Ishikawa (cell line): ENCODE data around the gene DEUP1.

Experiments used
- CEBPB ChIP-seq: IDR thresholded peaks from 2 replicates; pipeline ENCODE4 v1.6.1; 2012
- CREB1 ChIP-seq: IDR thresholded peaks from 2 replicates; pipeline ENCODE4 v1.6.1; 2012; ENCODE audit warnings: low read depth
- EGR1 ChIP-seq: IDR thresholded peaks from 2 replicates; pipeline ENCODE4 v1.6.1; 2012
- EP300 ChIP-seq: IDR thresholded peaks from 2 replicates; pipeline ENCODE4 v1.6.1; 2012; ENCODE audit warnings: borderline replicate concordance
- FOXM1 ChIP-seq: IDR thresholded peaks from 2 replicates; pipeline ENCODE4 v1.6.1; 2012; ENCODE audit warnings: low read depth, borderline replicate concordance
- MAX ChIP-seq: IDR thresholded peaks from 2 replicates; pipeline ENCODE4 v1.6.1; 2012
- NFIC ChIP-seq: IDR thresholded peaks from 2 replicates; pipeline ENCODE4 v1.6.1; 2012
- RAD21 ChIP-seq: IDR thresholded peaks from 2 replicates; pipeline ENCODE4 v1.6.1; 2012; ENCODE audit warnings: low read depth
- TAF1 ChIP-seq: IDR thresholded peaks from 2 replicates; pipeline ENCODE4 v1.6.1; 2012; ENCODE audit warnings: low read depth, mild to moderate bottlenecking
- TCF12 ChIP-seq: IDR thresholded peaks from 2 replicates; pipeline ENCODE4 v1.6.1; 2012; ENCODE audit warnings: low read depth
- TEAD4 ChIP-seq: IDR thresholded peaks from 2 replicates; pipeline ENCODE4 v1.6.1; 2012
- USF1 ChIP-seq: IDR thresholded peaks from 2 replicates; pipeline ENCODE4 v1.6.1; 2012
- YY1 ChIP-seq: IDR thresholded peaks from 2 replicates; pipeline ENCODE4 v1.6.1; 2012; ENCODE audit warnings: low read depth
- ZBTB7A ChIP-seq: IDR thresholded peaks from 2 replicates; pipeline ENCODE4 v1.6.1; 2012; ENCODE audit warnings: low read depth
- TF ChIP-seq, protein P1 (sequence below): IDR thresholded peaks from 2 replicates; pipeline ENCODE4 v1.6.1; 2012; ENCODE audit warnings: low read depth, mild to moderate bottlenecking

The DEUP1 gene

GRCh38 chr11:93319224-93319839 is 11.2 kb upstream of the DEUP1 start:
- TF ChIP-seq RAD21 (no peak), TEAD4 (no peak), YY1 (no peak), CREB1 (no peak), MAX (no peak), ZBTB7A (no peak), TCF12 (no peak), CEBPB (no peak), TAF1 (no peak), EGR1 (no peak), NFIC (no peak), EP300 (no peak), FOXM1 (no peak)

DNA sequence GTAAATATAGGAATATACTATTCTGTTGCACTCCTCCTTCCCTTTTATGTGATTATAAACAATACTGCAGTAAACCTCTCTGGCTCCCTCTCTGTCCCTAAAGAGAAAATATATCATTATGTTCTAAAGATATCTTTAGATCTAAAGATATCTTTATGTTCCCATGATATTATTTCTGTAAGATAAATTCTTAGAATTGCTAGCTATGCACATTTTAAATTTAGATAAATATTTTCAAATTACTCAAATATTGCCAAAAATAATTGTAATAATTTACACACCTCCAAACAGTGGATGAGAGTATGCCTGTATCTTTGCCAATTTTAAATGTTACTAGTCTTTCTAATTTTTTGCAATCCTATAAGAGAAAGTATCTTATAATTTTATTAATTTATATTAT is 10.3 kb upstream of the DEUP1 start:
- TF ChIP-seq NFIC (no peak), CREB1 (no peak), EP300 (no peak), EGR1 (no peak)

GRCh38 chr11:93322207-93322606 is 8.3 kb upstream of the DEUP1 start:
- TF ChIP-seq ZBTB7A = no peak
- TF ChIP-seq FOXM1 = no peak
- no peak for TF ChIP-seq TCF12
- TF ChIP-seq CREB1 = no peak
- TF ChIP-seq TEAD4 = no peak
- no peak for TF ChIP-seq EP300
- no peak for TF ChIP-seq CEBPB

DNA sequence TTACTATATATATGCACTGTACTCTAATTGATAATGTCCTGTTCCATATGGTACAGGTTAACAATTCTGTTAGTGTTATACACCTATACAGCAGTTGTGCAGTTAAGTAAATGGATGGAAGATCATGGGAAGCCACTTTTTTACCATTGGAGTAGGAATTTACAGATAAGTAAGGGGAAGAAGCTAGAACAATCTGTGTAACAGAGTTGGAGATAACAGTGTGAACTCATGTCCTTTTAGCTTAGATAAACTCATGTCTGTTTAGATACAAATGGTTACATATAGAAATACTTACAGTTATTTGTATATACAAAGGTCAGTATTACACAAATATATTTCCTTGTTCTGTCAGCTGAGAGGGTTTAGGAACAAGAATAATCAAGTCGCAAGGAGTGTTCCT is 6.8 kb upstream of the DEUP1 start:
- TF ChIP-seq CEBPB (no peak), MAX (no peak), ZBTB7A (no peak), TAF1 (no peak), EGR1 (no peak), YY1 (no peak), TEAD4 (no peak), FOXM1 (no peak), USF1 (no peak), NFIC (no peak), EP300 (no peak), TCF12 (no peak), RAD21 (no peak), CREB1 (no peak)
- TF ChIP-seq, protein P1, sequence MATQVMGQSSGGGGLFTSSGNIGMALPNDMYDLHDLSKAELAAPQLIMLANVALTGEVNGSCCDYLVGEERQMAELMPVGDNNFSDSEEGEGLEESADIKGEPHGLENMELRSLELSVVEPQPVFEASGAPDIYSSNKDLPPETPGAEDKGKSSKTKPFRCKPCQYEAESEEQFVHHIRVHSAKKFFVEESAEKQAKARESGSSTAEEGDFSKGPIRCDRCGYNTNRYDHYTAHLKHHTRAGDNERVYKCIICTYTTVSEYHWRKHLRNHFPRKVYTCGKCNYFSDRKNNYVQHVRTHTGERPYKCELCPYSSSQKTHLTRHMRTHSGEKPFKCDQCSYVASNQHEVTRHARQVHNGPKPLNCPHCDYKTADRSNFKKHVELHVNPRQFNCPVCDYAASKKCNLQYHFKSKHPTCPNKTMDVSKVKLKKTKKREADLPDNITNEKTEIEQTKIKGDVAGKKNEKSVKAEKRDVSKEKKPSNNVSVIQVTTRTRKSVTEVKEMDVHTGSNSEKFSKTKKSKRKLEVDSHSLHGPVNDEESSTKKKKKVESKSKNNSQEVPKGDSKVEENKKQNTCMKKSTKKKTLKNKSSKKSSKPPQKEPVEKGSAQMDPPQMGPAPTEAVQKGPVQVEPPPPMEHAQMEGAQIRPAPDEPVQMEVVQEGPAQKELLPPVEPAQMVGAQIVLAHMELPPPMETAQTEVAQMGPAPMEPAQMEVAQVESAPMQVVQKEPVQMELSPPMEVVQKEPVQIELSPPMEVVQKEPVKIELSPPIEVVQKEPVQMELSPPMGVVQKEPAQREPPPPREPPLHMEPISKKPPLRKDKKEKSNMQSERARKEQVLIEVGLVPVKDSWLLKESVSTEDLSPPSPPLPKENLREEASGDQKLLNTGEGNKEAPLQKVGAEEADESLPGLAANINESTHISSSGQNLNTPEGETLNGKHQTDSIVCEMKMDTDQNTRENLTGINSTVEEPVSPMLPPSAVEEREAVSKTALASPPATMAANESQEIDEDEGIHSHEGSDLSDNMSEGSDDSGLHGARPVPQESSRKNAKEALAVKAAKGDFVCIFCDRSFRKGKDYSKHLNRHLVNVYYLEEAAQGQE = no peak

- no peak for TF ChIP-seq FOXM1
- no peak for TF ChIP-seq CEBPB
- no peak for TF ChIP-seq MAX
- no peak for TF ChIP-seq RAD21
- TF ChIP-seq TCF12 = no peak
- TF ChIP-seq TEAD4 = no peak
- no peak for TF ChIP-seq EGR1
- TF ChIP-seq USF1 = no peak
- no peak for TF ChIP-seq YY1
- TF ChIP-seq, protein P1 = no peak
- no peak for TF ChIP-seq ZBTB7A
- no peak for TF ChIP-seq CREB1
These were observed 6.0 kb upstream of the DEUP1 start for GRCh38 chr11:93324500-93324899.

GRCh38 chr11:93326681-93327080 is 3.9 kb upstream of the DEUP1 start:
- TF ChIP-seq CREB1 (no peak), TCF12 (no peak), MAX (no peak)
